ENCODE results near the gene COMT.

The COMT gene

GRCh38 chr22:19958083-19959042, 16.8 kb downstream of the COMT start:
- DNase-seq, result no peak

- peak; percentile 27 to 57 (median 35) for DNase-seq
Observed at GRCh38 chr22:19959043-19959586, 17.5 kb downstream of the COMT start.

- DNase-seq, result no peak
Observed at GRCh38 chr22:19959587-19960490, 18.3 kb downstream of the COMT start.

- no peak for DNase-seq
Observed at GRCh38 chr22:19960491-19961200, 19.1 kb downstream of the COMT start.

- peak in 1 of 3 donors; percentile 74 for DNase-seq
Observed at GRCh38 chr22:19961201-19961580, 19.6 kb downstream of the COMT start.

GRCh38 chr22:19961868-19962245, 20.3 kb downstream of the COMT start:
- DNase-seq, result no peak

- DNase-seq, result peak; percentile 69 to 80 (median 77)
Observed at GRCh38 chr22:19962246-19962908, 20.8 kb downstream of the COMT start.

GRCh38 chr22:19962909-19963806, 21.6 kb downstream of the COMT start:
- peak in 2 of 3 donors; percentile 43 to 78 for DNase-seq

- DNase-seq, result no peak
Observed at GRCh38 chr22:19963863-19964642, 22.5 kb downstream of the COMT start.

- no peak for DNase-seq
Observed at GRCh38 chr22:19964701-19965386, 23.3 kb downstream of the COMT start.

GRCh38 chr22:19965771-19966709, 24.5 kb downstream of the COMT start:
- peak in 2 of 3 donors; percentile 28 to 33 for DNase-seq

GRCh38 chr22:19966908-19967750, 25.6 kb downstream of the COMT start:
- DNase-seq, result peak; percentile 19 to 32 (median 32)

- no peak for DNase-seq
Observed at GRCh38 chr22:19967850-19968449, 26.4 kb downstream of the COMT start.

- no peak for DNase-seq
Observed at GRCh38 chr22:19968450-19968891, 26.9 kb downstream of the COMT start.

GRCh38 chr22:19969141-19969928, 27.8 kb downstream of the COMT start:
- DNase-seq, result no peak

- no peak for DNase-seq
Observed at GRCh38 chr22:19970031-19970478, 28.5 kb downstream of the COMT start.
